Nephron progenitor cell (in vitro differentiated cells): ENCODE data around the gene FAM53B.

Experiments
- DNase-seq: peaks from one replicate; pipeline ENCODE4 v3.0.0; 2021
- H3K27ac Mint-ChIP-seq: 2 replicates; pipeline ENCODE4 v1.8.0; 2021; ENCODE audit warnings: mild to moderate bottlenecking, moderate library complexity, mixed read lengths
- H3K27me3 Mint-ChIP-seq: 2 replicates; pipeline ENCODE4 v1.8.0; 2021; ENCODE audit warnings: mild to moderate bottlenecking, low read depth, mixed read lengths; ENCODE audit not compliant: poor library complexity
- H3K36me3 Mint-ChIP-seq: 2 replicates; pipeline ENCODE4 v1.8.0; 2021; ENCODE audit warnings: low read depth, mixed read lengths
- H3K4me1 Mint-ChIP-seq: 2 replicates; pipeline ENCODE4 v1.8.0; 2021; ENCODE audit warnings: mixed read lengths
- H3K4me3 Mint-ChIP-seq: 2 replicates; pipeline ENCODE4 v1.8.0; 2021; ENCODE audit warnings: mild to moderate bottlenecking, moderate library complexity, mixed read lengths
- H3K9me3 Mint-ChIP-seq: 2 replicates; pipeline ENCODE4 v1.8.0; 2021; ENCODE audit warnings: mild to moderate bottlenecking, moderate library complexity, mixed read lengths
- TF ChIP-seq, protein P1 (sequence below): fragments of 200-600 bp; sonication (generic); IDR thresholded peaks from 2 replicates; pipeline ENCODE4 v1.5.0; 2021; ENCODE audit warnings: antibody characterized with exemption

The FAM53B gene

GRCh38 chr10:124695259-124695658 lies 48.9 kb downstream of the FAM53B start:
- DNase-seq, result no peak
- Mint-ChIP-seq H3K4me1 (peaks cover 78% of the 10 kb centered on the region), H3K9me3 (no peaks in the 10 kb centered on the region), H3K27ac (peak overlapping the region; percentile 3), H3K4me3 (no peak overlapping the region), H3K27me3 (peaks cover 2% of the 10 kb centered on the region), H3K36me3 (peaks cover 22% of the 10 kb centered on the region)
- TF ChIP-seq, protein P1, sequence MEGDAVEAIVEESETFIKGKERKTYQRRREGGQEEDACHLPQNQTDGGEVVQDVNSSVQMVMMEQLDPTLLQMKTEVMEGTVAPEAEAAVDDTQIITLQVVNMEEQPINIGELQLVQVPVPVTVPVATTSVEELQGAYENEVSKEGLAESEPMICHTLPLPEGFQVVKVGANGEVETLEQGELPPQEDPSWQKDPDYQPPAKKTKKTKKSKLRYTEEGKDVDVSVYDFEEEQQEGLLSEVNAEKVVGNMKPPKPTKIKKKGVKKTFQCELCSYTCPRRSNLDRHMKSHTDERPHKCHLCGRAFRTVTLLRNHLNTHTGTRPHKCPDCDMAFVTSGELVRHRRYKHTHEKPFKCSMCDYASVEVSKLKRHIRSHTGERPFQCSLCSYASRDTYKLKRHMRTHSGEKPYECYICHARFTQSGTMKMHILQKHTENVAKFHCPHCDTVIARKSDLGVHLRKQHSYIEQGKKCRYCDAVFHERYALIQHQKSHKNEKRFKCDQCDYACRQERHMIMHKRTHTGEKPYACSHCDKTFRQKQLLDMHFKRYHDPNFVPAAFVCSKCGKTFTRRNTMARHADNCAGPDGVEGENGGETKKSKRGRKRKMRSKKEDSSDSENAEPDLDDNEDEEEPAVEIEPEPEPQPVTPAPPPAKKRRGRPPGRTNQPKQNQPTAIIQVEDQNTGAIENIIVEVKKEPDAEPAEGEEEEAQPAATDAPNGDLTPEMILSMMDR, result no peak

- Mint-ChIP-seq H3K4me3 (no peak overlapping the region), H3K9me3 (no peaks in the 10 kb centered on the region), H3K36me3 (peaks cover 26% of the 10 kb centered on the region), H3K27ac (peak overlapping the region; percentile 78), H3K27me3 (peaks cover 2% of the 10 kb centered on the region), H3K4me1 (peaks cover 72% of the 10 kb centered on the region)
- DNase-seq, result no peak
- TF ChIP-seq, protein P1, result no peak
Observed at GRCh38 chr10:124694481-124695220, 49.5 kb downstream of the FAM53B start.

GRCh38 chr10:124693801-124694416 lies 50.3 kb downstream of the FAM53B start:
- Mint-ChIP-seq H3K9me3 (no peaks in the 10 kb centered on the region), H3K4me1 (peaks cover 71% of the 10 kb centered on the region), H3K4me3 (peak overlapping the region; percentile 19), H3K27ac (peak overlapping the region; percentile 88), H3K27me3 (peaks cover 2% of the 10 kb centered on the region), H3K36me3 (peaks cover 34% of the 10 kb centered on the region)
- TF ChIP-seq, protein P1, result no peak
- DNase-seq, result no peak

DNA sequence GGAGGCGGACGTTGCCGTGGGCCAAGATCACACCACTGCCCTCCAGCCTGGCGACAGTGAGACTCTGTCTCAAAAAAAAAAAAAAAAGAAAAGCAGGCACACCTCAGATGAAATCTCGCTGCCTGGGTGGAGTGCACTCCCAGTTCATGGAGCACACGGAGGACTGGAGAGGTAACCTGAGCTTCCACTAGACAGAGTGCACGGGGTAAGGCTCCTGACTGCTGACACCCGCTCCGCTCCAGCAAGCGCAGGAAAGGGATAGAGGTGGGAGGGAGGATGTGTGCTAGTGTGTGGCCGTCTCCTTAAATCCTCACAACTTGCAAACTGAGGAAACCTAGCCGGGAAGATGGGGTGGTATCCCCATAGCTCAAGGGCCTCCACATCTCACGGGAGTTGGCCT lies 50.8 kb downstream of the FAM53B start:
- peak; percentile 56 for DNase-seq
- Mint-ChIP-seq H3K36me3 (peaks cover 31% of the 10 kb centered on the region), H3K27me3 (no peaks in the 10 kb centered on the region), H3K4me3 (peak overlapping the region; percentile 19), H3K27ac (peak overlapping the region; percentile 88), H3K9me3 (no peaks in the 10 kb centered on the region), H3K4me1 (peaks cover 68% of the 10 kb centered on the region)
- TF ChIP-seq, protein P1, result no peak

DNA sequence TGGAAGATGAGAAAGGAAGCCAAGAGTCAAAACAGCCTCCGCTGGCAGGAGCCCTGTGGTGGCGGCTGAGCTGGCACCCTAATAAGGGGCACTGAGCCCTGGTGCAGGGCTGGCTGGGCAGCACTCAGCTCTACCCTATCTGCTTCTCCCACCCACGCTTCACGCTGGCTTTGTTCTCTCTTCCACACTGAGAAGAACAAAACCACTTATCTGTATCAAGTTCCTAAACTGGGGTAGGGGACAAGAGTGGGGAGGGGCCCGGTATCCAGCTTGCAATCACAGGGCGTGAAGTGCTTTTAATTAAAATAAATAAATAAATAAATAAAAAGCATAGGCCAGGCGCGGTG lies 52.1 kb downstream of the FAM53B start:
- DNase-seq, result no peak
- Mint-ChIP-seq H3K9me3 (no peaks in the 10 kb centered on the region), H3K4me3 (no peak overlapping the region), H3K27me3 (no peaks in the 10 kb centered on the region), H3K4me1 (peaks cover 63% of the 10 kb centered on the region), H3K27ac (no peak overlapping the region), H3K36me3 (peaks cover 31% of the 10 kb centered on the region)
- TF ChIP-seq, protein P1, result no peak
